ENCODE measurements around the gene HTT-AS.

The HTT-AS gene

DNA sequence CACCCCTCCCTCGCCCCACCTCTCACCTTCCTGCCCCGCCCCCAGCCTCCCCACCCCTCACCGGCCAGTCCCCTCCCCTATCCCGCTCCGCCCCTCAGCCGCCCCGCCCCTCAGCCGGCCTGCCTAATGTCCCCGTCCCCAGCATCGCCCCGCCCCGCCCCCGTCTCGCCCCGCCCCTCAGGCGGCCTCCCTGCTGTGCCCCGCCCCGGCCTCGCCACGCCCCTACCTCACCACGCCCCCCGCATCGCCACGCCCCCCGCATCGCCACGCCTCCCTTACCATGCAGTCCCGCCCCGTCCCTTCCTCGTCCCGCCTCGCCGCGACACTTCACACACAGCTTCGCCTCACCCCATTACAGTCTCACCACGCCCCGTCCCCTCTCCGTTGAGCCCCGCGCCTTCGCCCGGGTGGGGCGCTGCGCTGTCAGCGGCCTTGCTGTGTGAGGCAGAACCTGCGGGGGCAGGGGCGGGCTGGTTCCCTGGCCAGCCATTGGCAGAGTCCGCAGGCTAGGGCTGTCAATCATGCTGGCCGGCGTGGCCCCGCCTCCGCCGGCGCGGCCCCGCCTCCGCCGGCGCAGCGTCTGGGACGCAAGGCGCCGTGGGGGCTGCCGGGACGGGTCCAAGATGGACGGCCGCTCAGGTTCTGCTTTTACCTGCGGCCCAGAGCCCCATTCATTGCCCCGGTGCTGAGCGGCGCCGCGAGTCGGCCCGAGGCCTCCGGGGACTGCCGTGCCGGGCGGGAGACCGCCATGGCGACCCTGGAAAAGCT, at the start of gene HTT-AS, which contains the start of gene HTT:
Gene HTT-AS, minus strand, starts transcription at position 461 of the 768 bp plus-strand sequence.
Gene HTT, plus strand, starts transcription at position 604 of the 768 bp plus-strand sequence. Its CDS starts 145 bp downstream, at position 749.
- no peaks in the 10 kb centered on the region for H3K36me3 ChIP-seq (replicated peaks; ENCODE audit: insufficient read depth, low read length)
- H3K4me2 ChIP-seq (ENCODE audit: low read depth, low read length): peak within 1 kb of the TSS; percentile 87
- peak; percentile 94 for DNase-seq
- H3K4me1 ChIP-seq (ENCODE audit: low read length): peaks cover 8% of the 10 kb centered on the region
- H3K27ac ChIP-seq (ENCODE audit: low read length): peak within 1 kb of the TSS; percentile 71; the same call in 1 of the 2 replicates
- no peaks in the 10 kb centered on the region for H3K9me2 ChIP-seq (replicated peaks; ENCODE audit: insufficient read depth, low read length)
- peak within 1 kb of the TSS; percentile 91 for H3K4me3 ChIP-seq (ENCODE audit: low read length)
- H2AFZ ChIP-seq (ENCODE audit: low read length): peak within 1 kb of the TSS; percentile 99
- peaks cover 25% of the 10 kb centered on the region for H3K27me3 ChIP-seq (replicated peaks; ENCODE audit: insufficient read depth, low read length)
- H3K79me2 ChIP-seq (ENCODE audit: low read length): peaks cover 42% of the 10 kb centered on the region
- peaks cover 4% of the 10 kb centered on the region; the same call in 1 of the 2 replicates for H3F3A ChIP-seq (ENCODE audit: insufficient read depth, low read length)
- H4K20me1 ChIP-seq (ENCODE audit: insufficient read depth, low read length): peaks cover 5% of the 10 kb centered on the region; the same call in 1 of the 2 replicates
- H3K9me3 ChIP-seq (replicated peaks; ENCODE audit: insufficient read depth, low read length): no peaks in the 10 kb centered on the region
- H3K9ac ChIP-seq (ENCODE audit: low read length): peak within 1 kb of the TSS; percentile 81
- TF ChIP-seq, protein P1, sequence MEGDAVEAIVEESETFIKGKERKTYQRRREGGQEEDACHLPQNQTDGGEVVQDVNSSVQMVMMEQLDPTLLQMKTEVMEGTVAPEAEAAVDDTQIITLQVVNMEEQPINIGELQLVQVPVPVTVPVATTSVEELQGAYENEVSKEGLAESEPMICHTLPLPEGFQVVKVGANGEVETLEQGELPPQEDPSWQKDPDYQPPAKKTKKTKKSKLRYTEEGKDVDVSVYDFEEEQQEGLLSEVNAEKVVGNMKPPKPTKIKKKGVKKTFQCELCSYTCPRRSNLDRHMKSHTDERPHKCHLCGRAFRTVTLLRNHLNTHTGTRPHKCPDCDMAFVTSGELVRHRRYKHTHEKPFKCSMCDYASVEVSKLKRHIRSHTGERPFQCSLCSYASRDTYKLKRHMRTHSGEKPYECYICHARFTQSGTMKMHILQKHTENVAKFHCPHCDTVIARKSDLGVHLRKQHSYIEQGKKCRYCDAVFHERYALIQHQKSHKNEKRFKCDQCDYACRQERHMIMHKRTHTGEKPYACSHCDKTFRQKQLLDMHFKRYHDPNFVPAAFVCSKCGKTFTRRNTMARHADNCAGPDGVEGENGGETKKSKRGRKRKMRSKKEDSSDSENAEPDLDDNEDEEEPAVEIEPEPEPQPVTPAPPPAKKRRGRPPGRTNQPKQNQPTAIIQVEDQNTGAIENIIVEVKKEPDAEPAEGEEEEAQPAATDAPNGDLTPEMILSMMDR (IDR thresholded peaks at IDR 0.05; ENCODE audit: low read length): no peak
- TF ChIP-seq EZH2 (optimal IDR thresholded peaks at IDR 0.05; ENCODE audit: low read depth, low read length) (no peak), EZH2phosphoT487 (IDR thresholded peaks at IDR 0.05; ENCODE audit: low read length) (no peak)

DNA sequence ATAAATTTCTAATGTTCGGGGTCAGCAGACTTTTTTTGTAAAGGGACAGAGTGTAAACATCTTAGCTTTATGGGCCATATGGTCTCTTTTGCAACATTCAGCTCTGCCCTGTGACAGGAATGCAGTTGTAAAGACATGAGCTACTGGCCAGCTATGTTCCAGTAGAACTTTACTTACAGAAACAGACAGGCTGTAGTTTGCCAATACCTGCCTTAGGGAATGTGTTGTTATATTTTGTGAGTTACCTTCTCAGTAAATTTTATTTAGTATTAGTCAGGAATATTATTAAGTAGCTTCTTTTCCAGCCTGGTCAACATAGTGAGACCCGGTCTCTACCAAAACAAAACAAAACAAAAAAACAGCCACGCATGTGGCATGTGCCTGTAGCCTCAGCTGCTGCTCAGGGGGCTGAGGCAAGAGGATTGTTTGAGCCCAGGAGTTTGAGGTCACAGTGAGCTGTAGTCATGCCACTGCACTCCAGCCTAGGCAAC, 48.9 kb upstream of the HTT-AS start:
- Histone ChIP-seq H3K4me2 (ENCODE audit: low read depth, low read length) (no peak overlapping the region), H3F3A (ENCODE audit: insufficient read depth, low read length) (no peaks in the 10 kb centered on the region), H4K20me1 (ENCODE audit: insufficient read depth, low read length) (no peaks in the 10 kb centered on the region), H3K27ac (ENCODE audit: low read length) (no peak overlapping the region), H3K79me2 (ENCODE audit: low read length) (no peaks in the 10 kb centered on the region), H3K4me3 (ENCODE audit: low read length) (no peak overlapping the region), H2AFZ (ENCODE audit: low read length) (no peak overlapping the region), H3K36me3 (replicated peaks; ENCODE audit: insufficient read depth, low read length) (peaks cover 3% of the 10 kb centered on the region; the same call in 1 of the 2 replicates), H3K9me3 (replicated peaks; ENCODE audit: insufficient read depth, low read length) (no peaks in the 10 kb centered on the region), H3K27me3 (replicated peaks; ENCODE audit: insufficient read depth, low read length) (no peaks in the 10 kb centered on the region), H3K4me1 (ENCODE audit: low read length) (no peaks in the 10 kb centered on the region), H3K9ac (ENCODE audit: low read length) (no peak overlapping the region), H3K9me2 (replicated peaks; ENCODE audit: insufficient read depth, low read length) (no peaks in the 10 kb centered on the region)
- no peak for DNase-seq
- no peak for TF ChIP-seq EZH2phosphoT487 (IDR thresholded peaks at IDR 0.05; ENCODE audit: low read length)
- TF ChIP-seq EZH2 (optimal IDR thresholded peaks at IDR 0.05; ENCODE audit: low read depth, low read length): no peak
- TF ChIP-seq, protein P1 (IDR thresholded peaks at IDR 0.05; ENCODE audit: low read length): no peak

DNA sequence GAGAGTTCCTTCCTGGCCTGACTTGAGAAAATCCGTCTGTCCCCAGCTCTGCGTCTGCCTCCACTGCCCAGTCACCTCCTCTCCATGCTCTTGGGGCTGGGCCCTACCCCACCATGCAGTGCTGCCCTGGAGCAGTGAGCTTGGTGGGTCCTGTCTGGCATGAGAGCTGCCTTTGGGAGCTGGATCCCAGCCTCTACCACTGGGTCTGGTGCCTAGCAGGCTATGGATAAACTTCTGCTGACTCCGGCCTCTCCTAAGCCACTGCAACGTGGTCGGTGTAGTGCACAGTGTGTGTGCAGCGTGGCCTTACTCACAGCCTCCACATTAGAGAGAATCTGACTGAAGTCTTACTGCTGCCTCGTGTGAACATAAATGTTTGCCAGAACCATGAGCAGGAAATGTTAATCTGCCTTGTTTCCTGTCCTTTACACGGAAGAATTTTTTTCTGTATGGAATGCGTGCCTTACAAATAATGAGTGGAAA, 47.8 kb upstream of the HTT-AS start:
- Histone ChIP-seq H3K9me3 (replicated peaks; ENCODE audit: insufficient read depth, low read length) (no peaks in the 10 kb centered on the region), H3K27ac (ENCODE audit: low read length) (no peak overlapping the region), H2AFZ (ENCODE audit: low read length) (no peak overlapping the region), H4K20me1 (ENCODE audit: insufficient read depth, low read length) (no peaks in the 10 kb centered on the region), H3K79me2 (ENCODE audit: low read length) (no peaks in the 10 kb centered on the region), H3K9me2 (replicated peaks; ENCODE audit: insufficient read depth, low read length) (no peaks in the 10 kb centered on the region), H3K4me2 (ENCODE audit: low read depth, low read length) (no peak overlapping the region), H3K36me3 (replicated peaks; ENCODE audit: insufficient read depth, low read length) (peaks cover 3% of the 10 kb centered on the region; the same call in 1 of the 2 replicates), H3K9ac (ENCODE audit: low read length) (no peak overlapping the region), H3K4me3 (ENCODE audit: low read length) (no peak overlapping the region), H3K27me3 (replicated peaks; ENCODE audit: insufficient read depth, low read length) (no peaks in the 10 kb centered on the region), H3K4me1 (ENCODE audit: low read length) (no peaks in the 10 kb centered on the region), H3F3A (ENCODE audit: insufficient read depth, low read length) (no peaks in the 10 kb centered on the region)
- no peak for DNase-seq
- TF ChIP-seq, protein P1 (IDR thresholded peaks at IDR 0.05; ENCODE audit: low read length): no peak
- TF ChIP-seq EZH2 (optimal IDR thresholded peaks at IDR 0.05; ENCODE audit: low read depth, low read length) (no peak), EZH2phosphoT487 (IDR thresholded peaks at IDR 0.05; ENCODE audit: low read length) (no peak)

Measured in MM.1S (cell line).